22Rv1 (cell line): ENCODE data around the gene SLC48A1.

Source experiments
- CTCF ChIP-seq: fragments of 450-650 bp; IDR thresholded peaks from 2 replicates; pipeline ENCODE4 v1.5.1; 2017; ENCODE audit warnings: mild to moderate bottlenecking
- ZFX ChIP-seq: fragments of 450-650 bp; IDR thresholded peaks from 2 replicates; pipeline ENCODE4 v1.6.1; 2017; ENCODE audit warnings: antibody characterized with exemption, borderline replicate concordance

- TF ChIP-seq CTCF (no peak), ZFX (no peak)
Observed at GRCh38 chr12:47758584-47758833, 14.5 kb upstream of the SLC48A1 start.
